HuH-7 (cell line): ENCODE results near the gene TOX2.

Experiments used
- DNase-seq: peaks from one replicate; pipeline ENCODE4 v3.0.0; 2011; ENCODE audit warnings: low spot score

TOX2 gene

GRCh38 chr20:44057698-44058675 lies 143.3 kb downstream of the TOX2 start:
- DNase-seq = no peak

GRCh38 chr20:44064501-44065400 lies 150.1 kb downstream of the TOX2 start:
- DNase-seq = no peak

- DNase-seq = no peak
Measured at GRCh38 chr20:44065401-44066340, 151.0 kb downstream of the TOX2 start.

- DNase-seq = no peak
Measured at GRCh38 chr20:44066645-44067606, 152.3 kb downstream of the TOX2 start.

- no peak for DNase-seq
Measured at GRCh38 chr20:44067650-44068081, 153.0 kb downstream of the TOX2 start.

GRCh38 chr20:44068316-44069201 lies 153.9 kb downstream of the TOX2 start:
- no peak for DNase-seq

- no peak for DNase-seq
Measured at GRCh38 chr20:44069203-44070011, 154.8 kb downstream of the TOX2 start.

- DNase-seq = no peak
Measured at GRCh38 chr20:44070139-44070900, 155.7 kb downstream of the TOX2 start.

GRCh38 chr20:44071057-44071456 lies 156.4 kb downstream of the TOX2 start:
- no peak for DNase-seq

- DNase-seq = no peak
Measured at GRCh38 chr20:44071526-44072111, 157.0 kb downstream of the TOX2 start.

GRCh38 chr20:44072384-44072783 lies 157.7 kb downstream of the TOX2 start:
- DNase-seq = no peak

GRCh38 chr20:44073011-44073674 lies 158.5 kb downstream of the TOX2 start:
- DNase-seq = no peak

- no peak for DNase-seq
Measured at GRCh38 chr20:44073675-44074071, 159.0 kb downstream of the TOX2 start.

GRCh38 chr20:44074252-44075151 lies 159.8 kb downstream of the TOX2 start:
- DNase-seq = no peak

GRCh38 chr20:44075191-44075949 lies 160.7 kb downstream of the TOX2 start:
- DNase-seq = no peak
